NCI-H748 (cell line): ENCODE results near the gene ADD3.

Experiments used
- DNase-seq: peaks from one replicate; lab custom pipeline; 2025; ENCODE audit not compliant: unreplicated experiment; lab: John Stamatoyannopoulos, UW

The ADD3 gene

DNA sequence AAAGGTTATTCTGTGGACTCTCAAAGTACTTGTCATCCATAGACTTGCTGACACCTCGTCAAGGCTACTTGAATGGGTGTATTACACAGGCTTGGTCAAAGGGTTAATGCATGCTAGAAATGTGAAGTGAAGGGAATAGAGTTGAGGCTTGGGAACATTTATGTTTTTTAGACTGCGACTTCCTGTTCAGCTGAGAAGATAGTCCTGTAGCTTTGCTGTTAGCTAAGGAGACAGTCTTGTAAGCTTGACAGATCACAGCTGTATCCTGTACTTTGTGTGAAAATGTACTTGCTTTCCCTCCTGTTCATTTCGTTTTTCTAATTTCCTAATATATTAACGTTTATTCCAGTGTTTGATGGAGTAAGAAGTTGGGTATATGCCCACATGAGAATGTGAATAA, 52.1 kb downstream of the ADD3 start:
- DNase-seq: no peak

DNA sequence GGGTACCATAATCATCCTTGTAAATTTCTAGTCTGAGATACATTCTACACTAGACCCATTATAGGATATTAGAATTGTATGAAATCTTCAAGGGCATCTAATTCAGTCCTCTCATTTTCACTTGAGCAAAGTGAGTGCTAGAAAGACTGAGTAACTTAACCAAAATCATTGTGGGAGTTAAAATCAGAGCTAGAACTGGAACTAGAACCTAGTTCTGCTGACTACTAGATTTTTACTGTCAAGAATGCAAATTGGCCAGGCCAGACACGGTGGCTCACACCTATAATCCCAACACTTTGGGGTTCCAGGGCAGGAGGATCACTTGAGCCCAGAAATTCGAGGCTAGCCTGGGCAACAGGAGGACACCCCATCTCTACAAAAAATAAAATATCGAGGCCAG, 53.9 kb downstream of the ADD3 start:
- no peak for DNase-seq

DNA sequence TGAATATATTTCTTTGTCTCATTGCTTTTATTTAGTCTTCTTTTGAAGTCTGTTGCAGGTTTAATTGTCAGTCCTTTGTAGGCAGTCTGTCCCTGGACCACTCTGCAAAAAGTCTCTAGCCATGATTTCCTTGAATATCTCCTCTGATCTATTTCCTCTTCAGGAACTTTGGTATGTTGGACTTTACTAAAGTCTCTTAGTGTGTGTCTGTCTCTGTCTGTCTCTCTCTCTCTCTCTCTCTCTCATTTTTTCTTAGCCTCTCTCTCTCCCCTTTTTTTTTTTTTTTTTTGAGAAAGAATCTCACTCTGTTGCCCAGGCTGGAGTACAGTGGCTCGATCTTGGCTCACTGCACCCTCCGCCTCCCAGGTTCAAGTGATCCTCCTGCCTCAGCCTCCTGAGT, 57.5 kb downstream of the ADD3 start:
- no peak for DNase-seq

DNA sequence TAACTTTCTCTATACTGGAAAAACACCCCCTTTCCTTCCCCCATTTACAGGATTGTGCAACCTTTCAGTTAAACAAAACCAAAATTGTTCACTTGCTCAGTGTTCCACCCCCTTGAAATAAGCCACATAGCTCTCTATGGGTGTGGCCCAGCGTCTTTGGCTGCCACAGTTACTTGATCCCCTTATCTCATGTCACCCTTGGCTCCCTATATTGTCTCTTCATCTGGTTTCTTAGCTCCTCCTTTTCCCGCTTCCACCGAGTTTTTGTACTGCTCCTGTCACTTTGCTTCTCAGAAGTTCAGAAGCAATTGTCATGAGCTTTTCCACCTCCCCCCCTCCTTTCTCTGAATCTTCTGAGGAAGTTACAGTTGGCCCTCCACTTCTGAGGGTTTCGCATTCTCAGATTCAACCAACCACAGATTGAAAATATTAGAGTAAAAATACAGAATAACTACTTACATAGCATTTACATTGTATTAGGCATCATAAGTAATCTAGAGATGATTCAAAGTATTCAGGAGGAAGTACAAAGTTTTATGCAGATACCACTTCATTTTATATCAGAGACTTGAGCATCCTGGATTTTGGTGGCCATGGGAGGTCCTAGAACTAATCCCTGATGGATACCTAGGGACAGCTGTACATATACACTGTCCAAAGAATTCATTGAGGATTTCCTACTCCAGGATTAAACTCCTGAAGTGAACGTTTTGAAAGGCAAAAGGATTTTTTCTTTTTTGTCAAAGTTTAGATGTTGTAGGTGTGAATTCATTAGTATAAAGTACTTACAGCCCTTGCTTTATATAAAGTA, 60.4 kb downstream of the ADD3 start:
- DNase-seq: no peak

DNA sequence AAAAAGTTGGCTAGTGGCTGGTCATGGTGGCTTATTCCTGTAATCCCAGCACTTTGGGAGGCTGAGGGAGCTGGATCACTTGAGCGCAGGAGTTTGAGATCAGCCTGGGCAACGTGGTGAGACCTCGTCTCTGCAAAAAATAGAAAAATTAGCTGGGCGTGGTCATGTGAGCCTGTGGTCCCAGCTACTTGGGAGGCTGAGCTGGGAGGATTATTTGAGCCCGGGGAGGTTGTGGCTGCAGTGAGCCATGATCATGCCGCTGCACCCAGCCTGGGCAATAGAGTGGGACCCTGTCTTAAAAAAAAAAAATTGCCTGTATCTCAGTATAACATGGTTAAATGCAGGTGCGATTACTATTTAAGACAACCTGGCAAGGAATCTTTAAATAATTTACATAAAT, 61.0 kb downstream of the ADD3 start:
- no peak for DNase-seq

DNA sequence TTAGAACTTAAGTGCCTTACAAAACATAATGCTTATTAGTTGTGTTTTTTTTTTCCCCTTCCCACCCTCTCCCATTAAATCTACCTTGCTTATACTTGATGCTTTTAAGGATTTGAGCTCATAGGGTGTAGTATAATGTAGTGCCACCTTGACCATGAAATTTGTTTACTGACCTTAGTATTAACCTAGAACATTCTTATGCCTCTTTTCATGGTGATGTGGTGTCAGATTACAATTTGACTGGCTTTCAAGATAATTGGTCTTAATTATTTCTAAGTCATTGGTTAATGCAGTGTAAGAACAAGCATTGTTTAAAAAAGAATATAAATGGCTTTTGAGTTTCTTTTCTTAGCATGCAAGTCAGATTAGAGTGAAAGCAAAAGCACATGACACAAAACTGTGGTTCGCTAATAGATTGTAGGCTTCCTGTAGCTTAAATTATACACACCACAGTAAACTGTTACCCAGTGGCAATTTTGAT, 61.8 kb downstream of the ADD3 start:
- DNase-seq: peak; percentile 55

DNA sequence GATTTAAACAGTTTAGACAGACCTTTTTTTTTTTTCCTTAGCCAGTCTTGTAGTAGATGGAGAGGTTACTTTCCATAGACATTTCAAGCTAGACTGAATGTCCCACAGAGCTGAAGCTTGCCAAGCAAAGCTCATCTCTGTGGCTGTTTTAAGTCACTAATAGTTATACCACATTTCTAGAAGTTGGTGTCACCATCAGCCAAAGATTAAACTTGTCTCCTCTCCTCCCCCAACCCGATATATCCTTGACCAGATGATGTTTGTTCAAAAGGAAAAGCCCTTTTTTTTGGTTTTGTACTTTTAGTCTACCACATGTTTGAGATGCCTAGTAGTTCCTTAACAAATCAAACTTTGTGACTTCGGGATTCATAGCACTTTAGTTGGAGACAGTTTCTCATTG, 66.1 kb downstream of the ADD3 start:
- no peak for DNase-seq

DNA sequence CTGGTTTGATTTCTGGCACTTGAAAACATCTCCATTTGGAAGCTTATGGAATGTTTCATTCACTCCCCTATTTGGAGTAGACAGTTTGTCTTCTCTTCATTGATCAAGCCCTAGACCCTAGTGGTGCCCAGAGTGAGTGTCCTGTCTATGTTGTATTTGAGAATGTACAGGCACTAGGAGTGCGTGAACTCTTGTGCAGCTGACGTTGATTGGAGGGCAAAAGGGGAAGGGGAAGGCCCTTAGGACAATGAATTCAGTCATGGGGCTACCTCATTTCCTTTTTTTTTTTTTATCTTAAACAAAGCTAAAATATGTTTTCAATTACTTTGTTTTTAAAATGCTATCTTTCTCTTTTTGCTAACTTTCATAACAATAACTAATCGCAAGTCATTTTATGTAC, 66.5 kb downstream of the ADD3 start:
- DNase-seq: no peak

DNA sequence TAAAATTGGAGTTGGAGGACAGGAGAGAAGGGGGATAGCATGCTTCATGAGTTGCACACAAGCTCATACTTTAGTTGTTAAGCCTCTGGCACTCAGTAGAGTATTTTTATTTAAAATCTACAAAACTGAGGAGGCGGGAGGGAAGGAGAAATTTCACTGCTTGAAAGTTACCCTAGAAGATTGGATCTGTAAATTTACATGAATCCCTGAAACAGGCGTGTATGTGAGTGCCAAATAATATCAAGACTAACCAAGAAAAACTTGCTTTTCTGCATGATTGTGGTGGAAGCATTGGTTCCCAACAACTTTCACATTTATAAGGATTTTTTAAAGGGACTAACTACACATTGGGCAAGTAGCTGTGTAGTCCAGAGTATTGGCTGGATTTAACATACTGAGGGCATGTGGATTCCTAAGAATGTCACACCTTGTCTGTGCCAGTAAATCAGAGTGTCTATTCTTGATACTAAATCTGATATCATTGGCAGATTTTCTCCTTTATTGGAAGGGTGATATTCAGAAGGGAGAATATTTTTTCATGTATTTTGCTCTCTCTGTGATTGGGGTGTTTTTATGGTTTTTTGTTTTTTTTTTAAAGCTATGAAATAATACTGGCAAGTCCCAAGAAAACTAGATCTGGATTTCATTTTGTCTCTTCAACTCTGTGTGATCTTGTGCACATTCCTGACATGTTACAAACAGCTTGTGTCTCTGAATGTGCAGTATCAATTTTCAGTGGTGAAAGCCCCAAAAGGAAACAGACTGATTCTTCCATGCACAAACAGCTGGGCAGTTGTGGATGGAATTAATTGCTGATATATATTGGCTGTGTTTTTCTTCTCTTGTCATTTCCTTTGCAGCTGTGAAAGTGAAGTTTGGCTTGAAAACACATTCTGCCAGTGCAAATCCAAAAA, 67.2 kb downstream of the ADD3 start:
- no peak for DNase-seq

DNA sequence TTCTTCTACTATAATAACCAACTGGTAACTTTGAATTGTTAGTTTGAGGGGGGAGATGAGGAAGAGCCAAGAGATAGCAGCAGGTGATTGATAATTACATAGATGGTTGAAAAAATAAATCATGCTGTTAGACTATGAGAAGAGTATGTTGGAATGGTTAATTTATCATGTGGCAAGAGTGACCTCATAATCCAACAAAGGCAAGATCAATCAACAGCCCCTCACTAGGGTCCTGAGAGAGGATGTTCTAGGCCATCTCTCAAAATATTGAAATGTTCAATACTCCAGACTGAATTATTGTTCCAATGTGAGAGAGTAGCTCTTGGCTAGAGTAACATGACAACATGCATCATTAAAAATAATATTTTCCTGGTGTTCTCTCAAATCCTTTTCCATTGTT, 67.9 kb downstream of the ADD3 start:
- DNase-seq: no peak

DNA sequence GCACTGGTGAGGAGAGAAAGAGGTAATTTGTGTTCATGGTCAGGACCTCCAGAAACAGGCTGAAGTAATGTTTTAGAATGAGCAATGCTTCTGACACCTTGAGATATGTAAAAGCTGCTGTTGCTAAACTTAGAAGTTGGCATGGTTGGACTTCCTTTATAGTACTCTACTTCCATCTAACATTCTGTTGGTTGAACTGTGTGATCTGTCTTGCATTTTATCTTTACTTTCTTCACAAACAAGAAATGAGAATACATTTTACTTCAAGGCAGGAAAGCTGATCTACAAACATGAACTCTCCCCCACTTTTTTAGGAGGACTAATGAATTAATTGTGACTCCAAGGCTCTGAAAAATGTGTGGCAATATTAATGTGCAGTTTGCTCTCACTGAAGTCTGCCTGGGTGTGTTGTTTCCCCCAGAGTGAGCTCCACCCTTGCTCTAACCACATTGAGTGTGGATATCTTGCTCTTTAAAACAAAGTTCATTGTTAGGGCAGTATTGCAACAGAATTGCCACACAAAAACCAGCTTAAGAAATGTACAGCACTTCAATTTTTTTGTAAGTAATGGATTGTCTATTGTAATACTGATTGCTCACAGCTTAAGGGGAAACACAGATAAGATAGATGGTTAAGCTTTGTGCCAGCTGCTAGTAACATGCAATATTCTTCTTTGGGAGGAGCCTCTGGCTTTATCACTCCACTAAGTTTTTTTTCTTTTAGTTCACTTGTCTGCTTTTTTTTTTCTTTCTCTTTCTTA, 69.0 kb downstream of the ADD3 start:
- DNase-seq: no peak

DNA sequence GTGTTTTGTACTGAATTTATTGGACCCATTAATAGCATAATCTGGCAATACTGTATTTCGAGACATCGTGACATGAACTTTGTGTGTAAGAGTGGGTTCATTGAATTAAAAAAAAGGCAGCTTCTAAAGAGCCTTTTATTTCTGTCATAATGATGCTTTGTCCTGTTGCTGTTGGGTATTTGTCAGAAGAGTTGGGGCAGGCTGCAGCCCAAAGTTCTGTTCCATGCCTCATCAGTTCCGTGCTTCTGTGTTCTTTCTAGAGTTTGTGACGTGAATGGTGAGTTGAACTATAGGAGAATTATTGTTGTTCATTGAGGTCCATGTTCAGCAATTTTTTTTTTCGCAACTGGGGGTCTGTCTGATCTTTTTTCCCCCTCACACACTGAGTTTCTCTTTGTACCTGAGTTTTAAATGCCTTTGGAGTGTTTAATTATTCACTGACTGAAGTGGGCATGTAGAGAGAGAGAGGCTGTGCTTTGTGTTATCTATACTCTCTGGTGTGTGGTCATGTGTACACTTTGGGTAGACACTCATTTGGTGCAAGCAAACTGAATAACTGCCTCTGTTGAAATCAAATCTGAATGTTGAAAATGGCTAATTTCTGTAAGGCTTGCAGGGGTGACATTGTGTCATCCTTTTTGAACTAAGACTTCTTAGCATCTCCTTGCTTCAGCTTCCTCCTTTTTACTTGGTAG, 69.8 kb downstream of the ADD3 start:
- no peak for DNase-seq

DNA sequence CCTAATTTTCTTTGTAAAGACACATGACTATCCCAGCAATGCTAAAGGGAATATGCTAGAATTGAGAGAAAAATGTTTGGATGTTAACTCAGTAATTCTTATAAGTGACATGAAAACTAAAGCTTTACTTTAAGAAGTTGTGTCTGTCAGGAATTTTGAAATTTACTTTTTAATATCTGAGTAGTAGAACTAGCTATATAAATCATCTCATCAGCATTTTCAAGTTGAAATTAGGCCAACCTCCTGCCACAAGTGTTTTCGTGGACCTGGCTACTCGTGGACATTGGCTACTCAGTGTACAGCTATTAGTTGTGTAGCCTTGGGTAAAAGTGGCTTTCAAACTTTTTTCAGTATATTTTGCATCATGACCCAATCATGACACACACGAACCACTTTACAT, 70.5 kb downstream of the ADD3 start:
- no peak for DNase-seq

DNA sequence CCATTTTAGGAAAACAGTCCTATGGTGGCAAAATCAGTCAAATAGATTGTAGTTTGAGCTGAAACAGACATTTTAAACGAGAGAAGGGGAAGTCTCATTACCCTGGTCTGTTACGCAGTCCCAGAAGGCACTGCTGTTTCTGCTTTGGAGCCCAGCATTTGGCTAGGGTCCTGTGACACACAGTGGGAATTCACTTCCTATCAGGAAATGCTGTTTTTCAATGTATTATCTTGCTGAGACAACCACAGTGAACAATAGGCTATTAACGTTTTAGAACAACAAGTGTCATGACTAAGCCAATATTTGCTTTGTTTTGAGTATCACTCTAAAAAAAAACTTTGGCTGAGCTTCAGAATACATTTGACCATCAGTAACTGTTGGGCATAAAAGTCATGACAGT, 74.1 kb downstream of the ADD3 start:
- DNase-seq: peak; percentile 73

DNA sequence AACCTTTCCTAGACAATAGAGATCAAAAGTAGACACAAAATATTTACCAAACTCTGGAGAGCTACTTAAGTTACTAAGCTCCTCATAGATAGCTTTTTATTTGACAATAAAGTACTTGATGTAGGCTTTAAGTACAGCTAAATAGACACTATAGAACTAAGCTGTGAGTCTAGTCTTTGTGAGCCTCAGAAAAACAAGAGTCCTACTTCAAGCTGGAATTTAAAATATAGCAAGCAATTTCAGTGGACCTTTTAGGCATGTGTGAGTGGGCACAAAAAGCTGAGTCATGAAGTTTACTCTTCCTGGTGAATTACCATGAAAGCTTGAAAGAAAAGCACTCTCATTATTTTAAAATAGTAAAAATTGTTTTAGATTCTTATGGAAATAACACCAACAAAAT, 76.1 kb downstream of the ADD3 start:
- peak; percentile 4 for DNase-seq

DNA sequence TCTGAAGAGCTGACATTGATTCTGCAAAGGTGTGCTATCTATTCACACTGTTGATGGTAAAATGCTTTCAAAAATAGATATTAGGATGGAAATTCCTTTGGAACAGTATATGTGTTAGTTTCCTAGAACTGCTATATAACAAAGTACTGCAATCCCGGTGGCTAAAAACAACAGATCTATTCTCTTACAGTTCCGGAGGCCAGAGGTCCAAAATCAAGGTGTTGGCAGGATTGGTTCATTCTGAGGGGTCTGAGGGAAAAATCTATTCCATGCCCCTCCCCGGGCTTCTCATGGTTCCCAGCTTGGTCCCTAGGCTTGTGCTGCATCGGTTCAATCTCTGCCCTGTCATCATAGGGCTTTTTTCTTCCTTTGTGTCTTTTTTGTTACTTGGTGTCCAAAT, 79.9 kb downstream of the ADD3 start:
- no peak for DNase-seq

DNA sequence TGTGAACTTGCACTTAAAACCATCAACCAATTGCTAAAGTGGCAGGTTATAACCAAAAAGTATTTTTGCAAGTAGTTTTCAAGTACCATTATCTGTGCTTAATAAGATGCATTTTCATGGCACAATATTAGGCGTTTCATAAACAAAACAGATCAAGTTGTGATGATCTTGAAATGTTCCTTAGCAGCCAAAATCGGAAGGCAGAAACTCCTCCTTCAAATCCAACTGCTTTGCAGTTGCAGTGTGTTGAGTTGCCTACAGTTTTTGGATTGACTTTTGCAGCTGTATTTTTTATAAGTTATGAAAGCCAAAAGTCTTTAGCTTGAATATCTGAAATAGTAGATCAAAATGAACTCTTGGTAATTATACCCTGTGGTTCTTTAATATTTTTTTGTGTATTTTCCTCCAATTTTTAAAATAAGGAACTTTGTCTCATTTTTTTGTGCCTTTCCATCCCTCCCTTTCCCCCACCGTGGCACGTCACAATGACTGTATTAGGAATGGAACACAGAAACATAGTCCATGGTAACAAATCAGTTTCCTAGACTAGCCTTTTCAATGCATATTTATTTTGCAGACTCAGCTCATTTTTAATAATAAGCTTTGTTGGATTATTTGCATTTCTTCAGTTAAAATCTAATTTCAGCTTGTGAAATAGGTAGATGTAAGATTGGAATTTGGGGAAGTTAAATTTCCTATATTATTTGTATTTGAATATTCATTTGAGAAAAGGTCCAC, 80.8 kb downstream of the ADD3 start:
- DNase-seq: no peak

DNA sequence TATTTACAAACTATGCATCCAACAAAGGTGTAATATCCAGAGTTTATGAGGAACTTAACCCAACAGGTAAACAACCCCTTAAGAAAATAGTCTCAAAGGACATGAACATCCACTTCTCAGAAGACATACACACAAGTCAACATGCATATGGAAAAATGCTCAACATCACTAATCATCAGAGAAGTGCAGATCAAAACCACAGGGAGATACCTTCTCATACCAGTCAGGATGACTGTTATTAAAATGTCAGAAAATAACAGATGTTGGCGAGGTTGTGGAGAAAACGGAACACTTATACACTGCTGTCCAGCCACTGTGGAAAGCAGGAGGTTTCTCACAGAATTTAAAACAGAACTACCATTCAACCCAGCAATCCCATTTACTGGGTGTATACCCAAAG, 84.0 kb downstream of the ADD3 start:
- no peak for DNase-seq

DNA sequence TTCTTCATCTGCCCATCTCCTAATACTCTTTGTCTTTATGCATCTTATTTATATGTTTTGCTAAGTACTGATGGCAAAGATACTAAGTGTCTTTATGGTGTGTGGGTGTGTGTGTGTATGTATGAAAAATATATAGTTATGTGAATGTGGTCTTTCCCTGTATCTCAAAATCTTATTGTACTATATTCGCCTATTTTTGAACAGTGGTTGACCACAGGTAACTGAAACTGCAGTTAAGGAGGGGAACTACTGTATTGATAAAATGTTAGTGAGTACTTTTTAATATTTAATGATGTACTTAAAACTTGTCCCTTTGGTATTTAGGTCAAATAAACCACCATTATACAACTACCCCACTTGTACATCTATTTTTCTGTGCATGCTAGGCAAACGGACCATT, 85.9 kb downstream of the ADD3 start:
- no peak for DNase-seq

DNA sequence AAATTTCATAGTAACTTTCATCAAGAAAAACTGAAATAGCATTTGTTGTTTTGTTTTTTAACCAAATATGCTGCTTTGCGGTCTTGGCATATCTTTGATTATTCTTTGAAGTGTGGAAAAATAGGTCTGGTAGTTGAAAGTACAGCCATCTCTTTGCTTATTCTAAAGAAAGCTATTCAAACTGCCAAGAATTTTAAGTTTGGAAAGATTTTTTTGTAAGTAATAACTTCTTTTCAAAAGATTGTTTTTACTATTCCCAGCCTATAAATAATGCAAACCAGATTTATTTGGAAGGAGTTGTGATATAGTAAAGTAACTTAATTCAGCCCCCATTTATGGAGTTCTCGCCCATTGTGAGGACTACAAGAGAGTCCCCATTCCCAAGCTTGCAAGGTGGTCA, 87.0 kb downstream of the ADD3 start:
- DNase-seq: no peak
